IPS-18a (cell line): ENCODE results near the gene BHLHE41.

Experiments
- H3K27ac ChIP-seq: one replicate; pipeline ENCODE4 v1.5.1; 2013; ENCODE audit warnings: low read length
- H3K27me3 ChIP-seq: one replicate; pipeline ENCODE4 v1.6.1; 2013; ENCODE audit warnings: mild to moderate bottlenecking, low read length; ENCODE audit not compliant: control insufficient read depth, insufficient read depth
- H3K36me3 ChIP-seq: one replicate; pipeline ENCODE4 v1.6.1; 2013; ENCODE audit warnings: low read depth, low read length; ENCODE audit not compliant: control insufficient read depth
- H3K4me1 ChIP-seq: one replicate; pipeline ENCODE4 v1.6.1; 2013; ENCODE audit warnings: low read depth, low read length; ENCODE audit not compliant: control insufficient read depth
- H3K4me3 ChIP-seq: one replicate; pipeline ENCODE4 v1.5.1; 2013; ENCODE audit warnings: low read length
- H3K9ac ChIP-seq: one replicate; pipeline ENCODE4 v1.6.1; 2013; ENCODE audit warnings: mild to moderate bottlenecking, low read length, moderate library complexity
- H3K9me3 ChIP-seq: one replicate; pipeline ENCODE4 v1.6.1; 2013; ENCODE audit warnings: low read depth, low read length; ENCODE audit not compliant: control insufficient read depth

The BHLHE41 gene

DNA sequence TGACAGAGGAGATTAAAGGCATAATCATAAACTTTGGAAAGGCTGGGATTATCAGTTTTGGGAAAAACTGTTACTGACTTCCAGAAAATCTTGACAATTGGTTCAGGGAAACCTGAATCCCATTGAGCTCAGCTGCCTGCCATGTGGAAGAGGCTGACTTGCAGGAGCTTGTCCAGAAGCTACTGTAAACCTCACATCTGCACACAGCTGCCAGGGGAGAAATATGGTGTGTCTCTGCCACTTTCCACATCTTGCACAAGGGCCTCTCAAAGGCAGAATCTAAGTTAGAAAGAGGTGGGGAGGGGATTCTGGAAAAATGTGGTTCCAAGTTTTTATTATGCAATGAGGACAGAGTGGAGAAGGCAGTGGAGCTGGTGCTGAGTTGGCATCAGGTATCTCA lies 8.7 kb upstream of the BHLHE41 start:
- Histone ChIP-seq H3K27me3 (peaks cover 16% of the 10 kb centered on the region), H3K4me1 (peaks cover 19% of the 10 kb centered on the region), H3K9me3 (no peaks in the 10 kb centered on the region), H3K27ac (no peak overlapping the region), H3K4me3 (no peak overlapping the region), H3K36me3 (no peaks in the 10 kb centered on the region), H3K9ac (no peak overlapping the region)

DNA sequence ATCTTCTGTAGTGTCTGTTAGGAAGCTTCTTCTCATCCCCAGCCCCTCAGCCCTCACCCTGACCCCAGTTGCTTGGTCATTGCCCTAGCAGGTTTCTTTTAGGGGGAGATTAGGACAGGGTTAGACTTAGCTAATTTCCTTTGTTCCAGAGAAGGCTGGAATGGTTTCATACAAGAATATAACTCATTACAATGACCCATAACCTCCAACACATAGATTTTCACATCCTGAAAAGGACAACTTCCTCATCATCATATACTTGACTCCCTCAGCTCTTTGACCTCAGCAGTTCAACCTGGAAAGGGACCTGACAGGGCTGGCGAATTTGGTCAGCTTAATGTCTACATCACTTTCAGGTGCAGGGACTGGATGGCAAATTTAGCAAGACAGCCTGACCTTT lies 8.0 kb upstream of the BHLHE41 start:
- Histone ChIP-seq H3K4me1 (peaks cover 19% of the 10 kb centered on the region), H3K27me3 (peaks cover 23% of the 10 kb centered on the region), H3K9me3 (no peaks in the 10 kb centered on the region), H3K4me3 (no peak overlapping the region), H3K27ac (no peak overlapping the region), H3K9ac (no peak overlapping the region), H3K36me3 (no peaks in the 10 kb centered on the region)

DNA sequence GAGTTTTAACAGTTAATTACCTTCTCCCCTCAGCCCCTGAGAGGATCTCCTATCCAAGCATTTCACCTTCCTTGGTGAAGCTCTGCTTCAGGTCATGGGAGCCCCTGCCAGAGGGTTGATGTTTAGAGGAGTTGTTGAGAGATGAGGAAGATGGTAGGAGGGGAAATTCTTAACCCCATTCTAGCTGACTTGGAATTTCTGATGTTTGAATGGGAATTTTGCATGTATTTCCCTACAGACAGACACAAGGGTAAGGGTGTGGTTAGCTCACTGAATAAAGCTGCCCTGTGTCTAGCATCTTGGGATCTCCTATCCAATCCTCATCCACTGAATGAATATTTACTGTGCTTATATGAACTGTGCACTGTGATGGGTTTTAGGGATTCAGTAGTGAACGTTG lies 7.1 kb upstream of the BHLHE41 start:
- H3K9me3 ChIP-seq, result no peaks in the 10 kb centered on the region
- peaks cover 32% of the 10 kb centered on the region for H3K27me3 ChIP-seq

DNA sequence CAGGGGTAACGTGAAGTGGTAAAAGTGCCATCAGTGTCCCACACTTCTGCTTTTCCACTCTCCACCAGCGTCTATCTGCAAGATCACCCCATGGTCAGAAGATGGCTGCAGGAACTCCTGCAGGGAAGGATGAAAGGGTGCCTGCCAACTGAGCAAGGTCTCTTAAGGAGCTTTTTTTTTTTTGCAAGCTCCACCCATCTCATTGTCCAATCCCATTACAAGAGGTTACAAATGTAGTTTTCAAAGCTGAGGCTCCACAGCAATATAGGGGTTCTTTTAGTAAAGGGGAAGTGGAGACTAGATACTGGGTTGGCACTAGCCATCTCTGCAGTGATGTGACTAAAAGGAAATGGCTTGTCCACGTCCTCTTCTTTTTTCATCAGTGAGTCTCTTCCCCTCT lies 5.9 kb upstream of the BHLHE41 start:
- H3K27ac ChIP-seq, result no peak overlapping the region
- H3K4me3 ChIP-seq, result no peak overlapping the region
- H3K9me3 ChIP-seq, result no peaks in the 10 kb centered on the region
- H3K9ac ChIP-seq, result no peak overlapping the region
- H3K36me3 ChIP-seq, result no peaks in the 10 kb centered on the region
- peaks cover 14% of the 10 kb centered on the region for H3K4me1 ChIP-seq
- H3K27me3 ChIP-seq, result peaks cover 44% of the 10 kb centered on the region

More for the DNA sequence above, 7.1 kb upstream of the BHLHE41 start:
- Histone ChIP-seq H3K27ac (no peak overlapping the region), H3K4me1 (peaks cover 19% of the 10 kb centered on the region), H3K36me3 (no peaks in the 10 kb centered on the region), H3K4me3 (no peak overlapping the region), H3K9ac (no peak overlapping the region)

DNA sequence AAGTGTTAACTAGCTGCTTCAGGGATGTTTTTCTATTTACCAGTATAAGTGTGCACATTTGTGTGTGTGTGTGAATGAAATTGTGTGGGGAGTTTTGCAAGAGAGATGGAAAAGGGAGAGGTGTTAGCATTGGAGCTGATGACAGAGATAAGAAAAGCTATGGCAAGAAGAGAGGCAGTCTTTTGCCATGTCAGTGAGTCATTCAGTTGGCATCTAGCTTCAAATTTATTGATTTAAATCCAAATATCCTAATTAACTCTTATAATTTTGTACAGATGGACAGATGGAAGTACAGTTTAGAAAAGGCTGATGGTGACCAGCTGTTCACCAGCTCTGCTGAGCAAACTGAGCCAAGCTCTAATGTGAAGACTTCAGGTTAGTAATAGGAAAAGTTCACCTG lies 3.3 kb upstream of the BHLHE41 start:
- peaks cover 18% of the 10 kb centered on the region for H3K4me1 ChIP-seq
- no peak overlapping the region for H3K27ac ChIP-seq
- H3K4me3 ChIP-seq, result no peak overlapping the region
- no peak overlapping the region for H3K9ac ChIP-seq
- peaks cover 68% of the 10 kb centered on the region for H3K27me3 ChIP-seq
- H3K36me3 ChIP-seq, result no peaks in the 10 kb centered on the region
- no peaks in the 10 kb centered on the region for H3K9me3 ChIP-seq

DNA sequence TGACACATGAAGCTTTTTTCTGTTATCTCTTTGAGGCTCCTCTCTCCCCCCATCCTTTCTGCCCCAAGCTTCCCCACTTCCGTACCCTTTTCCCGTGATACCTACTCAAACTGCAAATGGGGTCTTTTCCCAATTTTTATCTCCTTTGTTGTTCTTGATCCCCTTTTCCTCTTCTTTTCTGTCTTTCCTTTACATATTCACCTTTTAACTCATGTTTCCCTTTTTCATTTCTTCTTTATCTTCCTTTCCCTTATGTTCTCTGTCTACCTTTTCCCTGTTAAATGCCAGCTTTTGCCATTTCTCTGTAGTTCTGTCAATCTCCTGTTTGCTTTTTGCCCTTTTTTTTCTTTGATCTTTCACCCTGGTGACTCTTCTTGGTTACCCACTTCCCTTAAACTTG lies 2.6 kb upstream of the BHLHE41 start:
- Histone ChIP-seq H3K36me3 (no peaks in the 10 kb centered on the region), H3K27ac (no peak overlapping the region), H3K4me3 (no peak overlapping the region), H3K4me1 (peaks cover 23% of the 10 kb centered on the region), H3K9me3 (no peaks in the 10 kb centered on the region), H3K27me3 (peaks cover 75% of the 10 kb centered on the region), H3K9ac (no peak overlapping the region)

DNA sequence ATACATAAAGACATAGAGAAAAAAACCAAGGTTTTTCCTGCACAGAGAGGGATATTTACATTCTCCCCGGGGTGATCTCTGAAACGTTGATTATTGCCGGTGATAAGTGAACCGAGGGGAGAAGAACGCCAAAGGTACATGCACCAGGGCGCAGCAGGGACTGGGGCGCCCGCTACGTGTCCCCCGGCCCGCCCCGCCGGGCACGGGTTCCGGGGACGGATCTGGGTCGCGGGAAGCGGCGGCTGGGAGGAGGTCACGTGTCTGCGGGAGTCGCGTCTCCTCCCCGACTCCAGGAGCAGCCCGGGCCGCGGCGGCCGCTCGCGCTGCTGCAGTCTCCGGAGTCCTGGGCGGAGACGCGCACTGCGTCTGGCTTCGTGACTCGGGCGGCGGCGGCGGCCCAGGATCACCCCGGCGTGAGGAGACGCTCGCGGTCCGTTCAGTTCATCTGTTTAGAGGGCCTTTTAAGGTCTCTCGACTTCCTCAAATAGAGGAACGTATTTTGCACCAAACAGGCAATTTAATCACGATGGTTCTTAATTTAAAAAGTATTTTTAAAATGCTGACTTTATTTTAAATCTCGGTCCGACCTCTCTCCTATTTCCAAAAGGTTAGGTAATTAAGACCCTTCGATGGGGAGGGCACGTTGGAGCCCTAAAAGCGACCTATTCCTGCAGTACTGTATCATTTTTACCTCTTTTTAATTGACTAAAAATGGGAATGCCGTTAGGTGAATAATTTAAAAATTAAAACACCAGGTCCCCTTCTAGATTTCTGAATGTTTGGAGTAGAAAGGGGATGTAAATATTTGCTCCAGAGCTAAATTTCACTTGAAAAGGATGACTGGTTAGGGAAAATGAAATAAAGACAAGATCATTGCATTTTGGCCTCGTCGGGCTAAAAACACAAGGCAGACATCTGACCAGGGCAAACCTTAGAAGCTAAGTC lies 1.8 kb upstream of the BHLHE41 start:
- Histone ChIP-seq H3K9me3 (no peaks in the 10 kb centered on the region), H3K4me3 (peak overlapping the region; percentile 82), H3K27me3 (peaks cover 81% of the 10 kb centered on the region), H3K27ac (no peak overlapping the region), H3K36me3 (no peaks in the 10 kb centered on the region), H3K4me1 (peaks cover 25% of the 10 kb centered on the region), H3K9ac (peak overlapping the region; percentile 58)

DNA sequence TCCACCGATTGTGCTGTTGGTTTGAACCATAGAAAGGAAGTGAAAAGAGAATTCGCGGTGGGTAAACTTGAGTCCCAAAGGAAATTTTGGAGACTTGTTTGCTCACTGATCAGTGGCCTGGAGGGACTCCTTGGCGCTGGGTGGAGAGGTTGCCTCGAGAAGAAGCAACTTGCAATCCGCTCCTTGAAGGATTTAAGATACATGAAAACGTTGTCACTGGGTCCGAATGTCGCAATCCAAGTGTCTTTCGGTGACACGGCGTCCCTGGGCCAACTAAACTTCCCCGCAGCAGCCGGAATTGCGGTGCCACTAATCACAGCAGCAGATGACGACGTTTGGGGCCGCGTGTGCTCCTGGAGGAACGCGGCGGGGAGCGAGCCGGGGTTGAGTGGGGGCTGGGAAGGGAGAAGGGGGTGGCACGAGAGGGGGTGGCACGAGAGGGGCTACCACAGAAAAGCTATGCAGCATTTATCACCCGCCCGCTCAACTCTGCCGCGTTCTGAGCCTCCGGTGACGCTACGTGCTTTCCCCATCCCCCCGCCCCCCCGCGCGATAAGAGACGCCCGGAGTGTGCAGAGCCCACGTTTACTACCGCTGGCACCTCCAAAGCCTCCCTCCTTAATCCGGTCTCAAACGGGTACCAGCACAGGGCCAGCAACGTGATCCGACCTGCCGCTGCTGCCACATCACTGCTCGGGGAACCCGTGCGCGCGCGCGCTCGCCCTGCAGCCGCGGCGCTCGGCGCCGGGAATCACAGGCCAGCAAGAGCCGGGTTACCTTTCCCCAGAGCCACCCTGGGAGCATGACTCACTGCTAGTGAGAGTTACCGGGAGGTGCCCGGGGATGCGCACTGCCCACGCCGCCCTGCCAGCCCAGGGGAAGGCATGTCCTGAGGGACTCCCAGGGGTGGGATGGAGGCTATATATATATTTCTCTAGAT lies 833 bp upstream of the BHLHE41 start:
- peak overlapping the region; percentile 82 for H3K4me3 ChIP-seq
- H3K36me3 ChIP-seq, result no peaks in the 10 kb centered on the region
- peak overlapping the region; percentile 59 for H3K9ac ChIP-seq
- H3K27ac ChIP-seq, result no peak overlapping the region
- H3K27me3 ChIP-seq, result peaks cover 91% of the 10 kb centered on the region
- peaks cover 34% of the 10 kb centered on the region for H3K4me1 ChIP-seq
- H3K9me3 ChIP-seq, result no peaks in the 10 kb centered on the region

DNA sequence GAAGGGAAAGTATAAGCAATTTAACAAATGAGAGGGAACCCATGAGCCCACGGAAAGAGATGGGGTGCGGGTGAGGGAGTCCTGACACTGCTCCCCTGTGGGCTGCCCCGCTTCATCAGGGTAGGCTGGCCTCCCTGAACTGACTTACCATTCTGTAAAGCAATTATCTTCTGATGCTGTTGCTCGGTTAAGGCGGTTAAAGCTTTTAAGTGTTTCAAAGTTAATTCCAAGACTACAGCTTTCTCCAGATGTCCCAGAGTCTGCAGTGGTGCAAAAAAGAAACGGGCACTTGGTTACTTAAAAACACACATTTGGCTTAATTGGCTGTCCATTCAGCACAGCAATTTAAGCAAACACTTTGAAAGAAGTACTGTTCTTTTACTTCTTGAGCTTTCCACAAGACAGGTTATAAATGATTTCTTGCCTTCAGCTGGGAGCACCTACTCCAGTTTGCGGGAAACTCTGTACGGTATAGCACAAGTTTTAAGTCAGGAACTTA lies 1.3 kb downstream of the BHLHE41 start:
- Histone ChIP-seq H3K9me3 (no peaks in the 10 kb centered on the region), H3K36me3 (no peaks in the 10 kb centered on the region), H3K27ac (no peak overlapping the region), H3K27me3 (peaks cover 87% of the 10 kb centered on the region), H3K4me1 (peaks cover 34% of the 10 kb centered on the region), H3K9ac (no peak overlapping the region), H3K4me3 (peak overlapping the region; percentile 71)

DNA sequence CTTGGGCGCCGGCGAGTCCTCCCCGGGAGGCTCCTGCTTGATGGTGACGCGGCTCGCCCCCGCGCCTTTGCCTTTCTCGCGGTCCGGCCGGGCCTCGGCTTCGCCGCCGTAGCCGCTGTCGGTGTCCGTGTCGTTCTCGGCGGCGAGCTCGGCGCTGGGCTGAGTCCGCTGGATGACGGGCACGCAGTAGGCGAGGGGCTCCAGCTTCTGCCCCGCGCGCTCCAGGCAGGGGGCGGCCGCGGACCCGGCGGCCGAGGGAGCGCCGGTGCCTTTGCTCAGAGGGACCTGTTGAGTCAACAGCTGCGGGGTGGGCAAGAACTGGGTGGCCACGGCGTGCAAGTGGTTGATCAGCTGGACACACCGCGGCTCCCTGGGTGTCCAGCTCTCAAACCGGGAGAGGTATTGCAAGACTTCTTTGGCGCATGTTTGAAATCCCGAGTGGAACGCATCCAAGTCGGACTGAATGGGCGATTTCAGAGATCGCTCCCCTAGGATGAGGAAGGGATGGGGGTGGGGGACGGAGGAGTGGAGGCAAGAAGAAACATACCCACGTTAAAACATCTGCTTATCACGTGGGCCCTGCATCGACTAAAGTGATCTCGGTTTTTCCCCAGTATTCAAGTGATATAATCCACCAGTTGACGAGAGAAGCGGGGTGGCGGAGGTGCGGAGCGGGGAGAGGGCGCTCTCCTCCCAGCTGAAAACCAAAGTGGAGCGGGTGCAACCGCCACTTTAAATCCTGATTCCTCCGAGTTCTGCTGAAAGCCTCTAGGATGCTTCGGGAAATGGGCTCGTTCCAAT lies 2.0 kb downstream of the BHLHE41 start:
- H3K9me3 ChIP-seq, result no peaks in the 10 kb centered on the region
- H3K4me3 ChIP-seq, result peak overlapping the region; percentile 71
- H3K27me3 ChIP-seq, result peaks cover 81% of the 10 kb centered on the region
- no peak overlapping the region for H3K9ac ChIP-seq
- no peak overlapping the region for H3K27ac ChIP-seq
- H3K4me1 ChIP-seq, result peaks cover 34% of the 10 kb centered on the region
- H3K36me3 ChIP-seq, result no peaks in the 10 kb centered on the region
